Testis (tissue), 2 donors: Measurements from ENCODE around the gene SLC1A3.

Source experiments
- POLR2A ChIP-seq: fragments of 450-650 bp; IDR thresholded peaks from one replicate; pipeline ENCODE4 v1.6.1; 2017; ENCODE audit warnings: antibody characterized with exemption, mild to moderate bottlenecking, moderate library complexity
- TF ChIP-seq, protein P1 (sequence below), 3 experiments: fragments of 450-650 bp in 2 of 3; fragments of 200-600 bp in 1 of 3; sonication (generic) in 1 of 3; IDR thresholded peaks; one replicate each; pipeline ENCODE4 v1.5.1; 2016 to 2019; ENCODE audit warnings: antibody characterized with exemption in 3 of 3, mild to moderate bottlenecking in 2 of 3, moderate library complexity in 1 of 3

GRCh38 chr5:36710039-36710438 lies 103.6 kb downstream of the SLC1A3 start:
- TF ChIP-seq, protein P1, sequence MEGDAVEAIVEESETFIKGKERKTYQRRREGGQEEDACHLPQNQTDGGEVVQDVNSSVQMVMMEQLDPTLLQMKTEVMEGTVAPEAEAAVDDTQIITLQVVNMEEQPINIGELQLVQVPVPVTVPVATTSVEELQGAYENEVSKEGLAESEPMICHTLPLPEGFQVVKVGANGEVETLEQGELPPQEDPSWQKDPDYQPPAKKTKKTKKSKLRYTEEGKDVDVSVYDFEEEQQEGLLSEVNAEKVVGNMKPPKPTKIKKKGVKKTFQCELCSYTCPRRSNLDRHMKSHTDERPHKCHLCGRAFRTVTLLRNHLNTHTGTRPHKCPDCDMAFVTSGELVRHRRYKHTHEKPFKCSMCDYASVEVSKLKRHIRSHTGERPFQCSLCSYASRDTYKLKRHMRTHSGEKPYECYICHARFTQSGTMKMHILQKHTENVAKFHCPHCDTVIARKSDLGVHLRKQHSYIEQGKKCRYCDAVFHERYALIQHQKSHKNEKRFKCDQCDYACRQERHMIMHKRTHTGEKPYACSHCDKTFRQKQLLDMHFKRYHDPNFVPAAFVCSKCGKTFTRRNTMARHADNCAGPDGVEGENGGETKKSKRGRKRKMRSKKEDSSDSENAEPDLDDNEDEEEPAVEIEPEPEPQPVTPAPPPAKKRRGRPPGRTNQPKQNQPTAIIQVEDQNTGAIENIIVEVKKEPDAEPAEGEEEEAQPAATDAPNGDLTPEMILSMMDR (IDR thresholded peaks at IDR 0.05) = no peak
- TF ChIP-seq POLR2A = no peak
